HG03571 (cell line): ENCODE results near the gene PSG1.
"Not testable (repeated sequence)": the region's sequence is repeated elsewhere in the genome, so short reads cannot be mapped to it uniquely, and the experiment has no call there.

Experiments used
- ATAC-seq: cut with Tn5 transposase; IDR thresholded peaks from one replicate; pipeline ENCODE4 v1.9.1; 2021; ENCODE audit not compliant: unreplicated experiment

Gene PSG1

GRCh38 chr19:42879613-42880012 lies at the start of gene PSG1:
Gene PSG1 (minus strand): TSS chr19:42879713. CDS start chr19:42879581, 132 bp downstream.
- no peak for ATAC-seq

DNA sequence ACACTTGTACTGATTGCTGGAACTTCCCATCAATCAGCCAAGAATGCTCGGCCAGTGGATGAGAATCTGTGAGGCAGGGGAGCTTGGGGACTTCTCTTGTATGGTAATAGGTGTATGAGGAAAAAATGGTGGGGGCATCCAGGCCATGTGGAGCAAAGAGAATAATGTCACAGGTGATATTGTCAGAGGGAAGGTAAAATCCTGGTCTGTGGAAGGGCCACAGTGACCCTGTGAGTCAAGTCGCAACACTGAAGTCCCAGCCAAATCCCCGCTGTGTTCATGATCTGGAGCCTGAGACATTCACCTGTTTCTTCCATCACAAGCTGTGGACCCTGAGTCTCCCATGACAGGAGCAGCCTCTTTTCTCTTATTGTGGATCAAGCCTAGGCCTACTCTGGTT lies 49.4 kb upstream of the PSG1 start:
- no peak for ATAC-seq

- no peak for ATAC-seq
Measured at GRCh38 chr19:42926781-42927180, 47.3 kb upstream of the PSG1 start.

GRCh38 chr19:42923106-42923505 lies 43.6 kb upstream of the PSG1 start:
- ATAC-seq = not testable (repeated sequence)

DNA sequence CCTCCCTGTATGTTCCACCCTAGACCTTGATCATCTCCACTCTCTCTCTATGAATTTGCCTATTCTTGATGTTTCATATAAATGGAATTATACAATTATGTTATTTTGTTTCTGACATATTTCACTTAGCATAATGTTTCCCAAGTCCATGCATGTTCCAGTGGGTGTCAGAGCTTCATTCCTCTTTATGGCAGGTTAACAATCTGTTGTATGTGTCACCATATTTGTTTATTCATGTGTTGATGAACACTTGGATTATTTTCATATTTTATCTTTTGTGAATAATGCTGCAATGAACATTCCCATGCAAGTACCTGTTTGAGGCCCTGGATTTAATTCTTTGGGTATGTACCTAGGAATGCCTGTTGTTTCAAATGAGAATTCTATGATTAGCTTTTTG lies 41.5 kb upstream of the PSG1 start:
- ATAC-seq = not testable (repeated sequence)

- no peak for ATAC-seq
Measured at GRCh38 chr19:42919757-42920079, 40.2 kb upstream of the PSG1 start.

DNA sequence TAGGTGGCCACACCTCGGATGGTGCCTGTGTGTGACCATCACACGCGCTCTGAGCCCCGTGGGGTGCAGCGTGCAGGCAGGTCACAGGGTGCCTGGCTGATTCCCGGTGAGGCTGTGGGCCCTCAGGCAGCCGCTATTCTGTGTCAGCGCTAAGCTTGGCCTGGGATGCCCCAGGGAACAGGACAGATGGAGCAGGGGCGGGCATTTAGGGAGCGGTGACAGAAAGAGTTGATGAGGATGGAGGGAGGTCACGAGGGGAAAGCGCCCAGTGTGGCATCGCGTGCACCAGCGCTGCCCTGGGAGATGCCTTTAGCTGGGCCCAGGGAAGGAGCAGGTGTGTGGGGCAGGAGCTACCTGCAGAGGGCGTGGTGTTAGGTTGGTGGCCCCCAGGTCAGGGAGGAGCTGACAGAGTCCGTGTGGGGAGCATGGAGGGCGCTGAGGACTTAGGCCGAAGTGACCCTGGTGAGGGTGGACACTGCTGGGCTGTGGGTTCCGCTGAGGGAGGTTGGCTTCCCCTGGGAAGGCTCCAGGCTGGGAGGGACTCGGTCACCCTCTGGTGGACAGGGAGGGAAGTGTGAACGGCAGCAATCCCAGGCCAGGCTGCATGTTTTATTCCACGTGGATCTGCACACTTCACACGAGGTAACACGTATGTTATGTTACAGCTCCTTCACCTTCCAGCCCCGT lies 39.7 kb upstream of the PSG1 start:
- ATAC-seq = not testable (repeated sequence)

GRCh38 chr19:42918377-42919069 lies 39.0 kb upstream of the PSG1 start:
- not testable (repeated sequence) for ATAC-seq

DNA sequence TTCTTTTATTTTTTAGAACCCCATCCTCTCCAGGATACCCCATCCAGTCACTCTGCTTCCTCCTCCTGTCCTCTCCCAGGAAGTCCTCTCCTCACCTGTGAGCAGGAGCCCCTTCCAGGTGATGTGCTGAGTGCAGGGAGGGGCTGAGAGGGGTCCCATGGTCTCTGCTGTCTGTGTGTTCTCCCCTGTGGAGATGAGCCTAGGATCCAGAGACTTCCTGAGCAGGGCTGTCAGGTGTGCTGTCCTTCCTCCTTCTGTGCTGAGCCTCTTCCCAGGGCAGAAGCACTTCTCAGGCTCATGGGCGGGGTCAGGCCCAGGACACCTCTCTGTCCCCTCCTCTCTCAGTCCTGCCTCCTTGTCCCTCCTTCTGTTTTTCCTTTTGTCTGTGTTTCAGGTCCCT lies 38.1 kb upstream of the PSG1 start, which contains the start of gene PSG6:
TSS of gene PSG6 (minus strand) at position 261 of the 400 bp plus-strand sequence. CDS start at position 159, 102 bp downstream.
- not testable (repeated sequence) for ATAC-seq

- not testable (repeated sequence) for ATAC-seq
Measured at GRCh38 chr19:42916931-42917330, 37.4 kb upstream of the PSG1 start.

DNA sequence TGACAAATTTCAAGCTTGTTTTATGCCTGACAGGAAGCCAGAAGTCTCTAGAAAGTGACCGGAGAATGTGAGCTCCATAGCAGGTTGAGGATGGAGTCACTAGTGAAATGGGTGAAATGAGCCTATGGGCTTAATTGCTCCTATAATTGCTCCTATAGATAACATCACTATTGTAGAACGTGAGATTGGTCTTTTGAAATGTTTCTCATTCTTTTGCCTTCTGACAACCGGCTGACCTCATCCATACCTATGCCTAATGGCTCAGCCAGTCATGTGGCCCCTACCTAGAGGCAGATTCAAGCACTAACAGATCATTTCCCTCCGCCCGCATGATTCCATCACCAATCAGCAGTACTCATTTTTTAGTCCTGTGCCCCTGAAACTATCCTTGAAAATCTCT lies 34.0 kb upstream of the PSG1 start:
- not testable (repeated sequence) for ATAC-seq

DNA sequence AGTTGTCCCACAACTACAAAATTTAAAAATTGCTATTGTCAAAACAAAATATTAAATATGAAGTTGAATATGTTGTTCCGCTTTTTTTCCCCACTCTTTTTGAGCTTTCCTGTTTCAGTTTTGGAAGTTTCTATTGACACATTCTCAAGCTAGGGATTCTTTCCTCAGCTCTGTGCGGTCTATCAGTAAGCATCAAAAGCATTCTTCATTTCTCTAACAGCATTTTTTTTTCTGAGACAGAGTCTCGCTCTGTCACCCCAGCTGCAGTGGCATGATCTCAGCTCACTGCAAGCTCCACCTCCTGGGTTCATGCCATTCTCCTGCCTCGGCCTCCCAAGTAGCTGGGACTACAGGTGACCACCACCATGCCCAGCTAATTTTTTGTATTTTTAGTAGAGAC lies 33.4 kb upstream of the PSG1 start:
- ATAC-seq = not testable (repeated sequence)

GRCh38 chr19:42911731-42912130 lies 32.2 kb upstream of the PSG1 start:
- ATAC-seq = not testable (repeated sequence)

DNA sequence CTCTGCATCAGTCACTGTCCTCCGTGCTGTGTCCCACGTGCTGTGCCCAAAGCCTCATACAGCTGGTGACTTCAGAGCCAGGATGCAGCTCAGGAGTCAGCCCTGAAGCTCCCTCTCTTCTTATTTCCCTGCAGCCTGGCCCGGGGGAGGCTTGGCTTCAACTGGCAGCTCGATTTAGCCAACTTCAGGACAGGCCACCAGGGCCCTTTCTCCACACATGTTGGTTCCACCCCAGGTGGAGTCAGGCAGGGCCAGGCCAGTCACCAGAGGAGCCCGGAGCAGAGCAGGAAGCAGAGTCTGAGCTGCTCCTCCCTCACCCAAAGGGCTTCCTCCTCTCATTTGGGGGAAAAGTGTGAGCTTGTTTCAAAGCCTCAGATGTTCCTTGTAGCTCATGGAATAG lies 26.6 kb upstream of the PSG1 start:
- ATAC-seq = not testable (repeated sequence)

GRCh38 chr19:42900561-42900960 lies 21.0 kb upstream of the PSG1 start:
- not testable (repeated sequence) for ATAC-seq

- ATAC-seq = not testable (repeated sequence)
Measured at GRCh38 chr19:42899674-42900073, 20.2 kb upstream of the PSG1 start.

- ATAC-seq = not testable (repeated sequence)
Measured at GRCh38 chr19:42899110-42899509, 19.6 kb upstream of the PSG1 start.

DNA sequence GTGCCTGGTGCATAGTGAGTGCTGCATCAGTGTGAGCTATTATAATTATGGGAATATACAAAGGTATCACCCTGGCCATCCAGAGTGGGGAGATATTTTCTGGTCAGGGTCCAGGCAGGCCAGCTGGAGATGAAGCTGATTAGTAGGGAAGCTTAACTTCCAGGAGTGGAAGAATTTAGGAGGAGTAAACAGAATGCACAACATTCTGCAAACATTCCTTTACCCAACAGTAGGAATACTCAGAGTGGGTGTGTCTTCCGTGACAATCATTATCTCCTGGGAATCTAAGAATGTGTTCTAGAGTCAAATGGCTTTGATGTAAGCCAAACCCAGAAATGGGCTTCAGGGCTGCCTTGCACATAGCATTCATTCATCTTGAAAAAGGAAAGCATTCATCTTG lies 19.1 kb upstream of the PSG1 start:
- ATAC-seq = not testable (repeated sequence)

DNA sequence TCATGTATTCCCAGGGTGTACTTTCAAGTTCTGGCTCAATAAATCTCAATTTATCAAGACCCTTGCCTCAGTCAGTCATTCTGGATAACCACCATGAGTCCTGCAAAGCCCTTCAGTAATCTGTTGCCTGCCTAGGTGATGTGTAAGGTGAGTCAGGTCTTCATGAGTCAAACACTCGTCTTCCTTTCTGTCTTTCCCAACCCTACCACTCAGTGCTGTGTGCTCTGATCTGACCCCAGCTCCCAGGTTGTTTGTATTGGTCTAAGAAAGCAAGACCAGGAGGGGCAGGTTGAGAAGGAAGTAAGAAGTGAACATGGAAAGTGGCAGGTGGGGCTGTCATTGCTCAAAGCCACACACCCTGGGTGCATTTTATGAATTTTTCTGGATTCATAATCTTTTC lies 18.2 kb upstream of the PSG1 start:
- ATAC-seq = not testable (repeated sequence)

GRCh38 chr19:42890446-42890845 lies 10.9 kb upstream of the PSG1 start:
- not testable (repeated sequence) for ATAC-seq

- not testable (repeated sequence) for ATAC-seq
Measured at GRCh38 chr19:42887876-42888445, 8.4 kb upstream of the PSG1 start.

DNA sequence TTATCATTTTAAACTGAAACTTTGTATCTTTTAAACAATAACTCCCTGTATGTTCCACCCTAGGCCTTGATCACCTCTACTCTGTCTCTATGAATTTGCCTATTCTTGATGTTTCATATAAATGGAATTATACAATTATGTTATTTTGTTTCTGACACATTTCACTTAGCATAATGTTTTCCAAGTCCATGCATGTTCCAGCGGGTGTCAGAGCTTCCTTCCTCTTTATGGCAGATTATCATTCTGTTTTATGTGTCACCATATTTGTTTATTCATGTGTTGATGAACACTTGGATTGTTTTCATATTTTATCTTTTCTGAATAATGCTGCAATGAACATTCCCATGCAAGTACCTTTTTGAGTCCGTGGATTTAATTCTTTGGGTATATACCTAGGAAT lies 3.2 kb upstream of the PSG1 start:
- not testable (repeated sequence) for ATAC-seq
